Adrenal gland (tissue), 5 donors: Measurements from ENCODE around the gene POLA2.

Experiments
- CTCF ChIP-seq, 6 experiments: fragments of 450-650 bp in 4 of 6; fragments of 200-600 bp in 2 of 6; sonication (generic) in 1 of 6; IDR thresholded peaks; 1 replicate in 5 of 6; 2 replicates in 1 of 6; pipeline versions ENCODE4 v1.5.1 to v1.8.0; 2016 to 2021; ENCODE audit warnings: antibody characterized with exemption in 6 of 6, mild to moderate bottlenecking in 2 of 6, moderate library complexity in 1 of 6
- POLR2A ChIP-seq, 2 donors: fragments of 450-650 bp; IDR thresholded peaks; one replicate each; pipeline ENCODE4 v1.6.1; 2017; ENCODE audit warnings: antibody characterized with exemption in 2 of 2, mild to moderate bottlenecking in 2 of 2, moderate library complexity in 1 of 2
- donor health status: DM: no; HTN: no; CAD: no.

DNA sequence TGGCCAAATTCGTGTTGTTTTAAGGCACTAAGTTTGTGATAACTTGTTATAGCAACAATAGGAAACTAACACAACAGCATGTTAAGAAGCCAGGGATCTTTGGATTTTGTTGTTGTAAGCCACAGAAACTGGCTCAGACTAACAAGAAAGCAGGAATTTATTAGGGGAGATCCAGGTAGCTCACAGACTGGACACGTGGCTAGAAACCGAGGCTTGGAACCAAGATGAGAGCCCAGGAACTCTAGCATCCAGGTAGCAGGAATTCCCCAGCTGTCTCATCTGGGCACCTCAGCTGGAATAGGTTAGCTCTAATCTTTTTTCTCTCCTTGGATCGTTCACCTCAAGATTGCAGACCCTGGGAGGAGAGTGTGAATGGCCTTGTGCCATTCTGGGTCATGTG is 24.9 kb downstream of the POLA2 start:
- TF ChIP-seq CTCF (IDR thresholded peaks at IDR 0.05) (no peak), POLR2A (IDR thresholded peaks at IDR 0.05) (no peak)
